Measurements from ENCODE around the gene NID2.

DNA sequence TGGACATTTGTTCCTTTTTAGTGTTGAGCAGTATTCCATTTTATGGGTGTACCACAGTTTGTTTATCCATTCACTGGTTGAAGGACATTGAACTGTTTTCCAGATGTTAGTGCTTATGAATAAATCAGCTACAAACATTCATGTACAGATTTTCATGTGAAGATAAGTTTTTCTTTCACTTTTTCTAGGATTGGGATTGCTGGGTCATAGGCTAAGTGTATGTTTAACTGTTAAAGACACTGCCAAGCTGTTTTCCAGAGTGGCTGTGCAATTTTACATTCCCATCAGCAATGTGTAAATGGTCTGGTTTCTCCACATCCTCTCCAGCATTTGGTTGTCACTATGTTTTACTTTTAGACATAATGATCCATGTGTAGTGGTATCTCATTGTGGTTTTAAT is 14.0 kb upstream of the NID2 start:
- TF ChIP-seq, protein P1, sequence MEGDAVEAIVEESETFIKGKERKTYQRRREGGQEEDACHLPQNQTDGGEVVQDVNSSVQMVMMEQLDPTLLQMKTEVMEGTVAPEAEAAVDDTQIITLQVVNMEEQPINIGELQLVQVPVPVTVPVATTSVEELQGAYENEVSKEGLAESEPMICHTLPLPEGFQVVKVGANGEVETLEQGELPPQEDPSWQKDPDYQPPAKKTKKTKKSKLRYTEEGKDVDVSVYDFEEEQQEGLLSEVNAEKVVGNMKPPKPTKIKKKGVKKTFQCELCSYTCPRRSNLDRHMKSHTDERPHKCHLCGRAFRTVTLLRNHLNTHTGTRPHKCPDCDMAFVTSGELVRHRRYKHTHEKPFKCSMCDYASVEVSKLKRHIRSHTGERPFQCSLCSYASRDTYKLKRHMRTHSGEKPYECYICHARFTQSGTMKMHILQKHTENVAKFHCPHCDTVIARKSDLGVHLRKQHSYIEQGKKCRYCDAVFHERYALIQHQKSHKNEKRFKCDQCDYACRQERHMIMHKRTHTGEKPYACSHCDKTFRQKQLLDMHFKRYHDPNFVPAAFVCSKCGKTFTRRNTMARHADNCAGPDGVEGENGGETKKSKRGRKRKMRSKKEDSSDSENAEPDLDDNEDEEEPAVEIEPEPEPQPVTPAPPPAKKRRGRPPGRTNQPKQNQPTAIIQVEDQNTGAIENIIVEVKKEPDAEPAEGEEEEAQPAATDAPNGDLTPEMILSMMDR (IDR thresholded peaks at IDR 0.05), result no peak
- no peak for TF ChIP-seq POLR2A (IDR thresholded peaks at IDR 0.05)

All from testis (tissue), 2 donors.